ENCODE results near the gene CCBE1.
"Not testable (repeated sequence)": the region's sequence is repeated elsewhere in the genome, so short reads cannot be mapped to it uniquely, and the experiment has no call there.

The CCBE1 gene

DNA sequence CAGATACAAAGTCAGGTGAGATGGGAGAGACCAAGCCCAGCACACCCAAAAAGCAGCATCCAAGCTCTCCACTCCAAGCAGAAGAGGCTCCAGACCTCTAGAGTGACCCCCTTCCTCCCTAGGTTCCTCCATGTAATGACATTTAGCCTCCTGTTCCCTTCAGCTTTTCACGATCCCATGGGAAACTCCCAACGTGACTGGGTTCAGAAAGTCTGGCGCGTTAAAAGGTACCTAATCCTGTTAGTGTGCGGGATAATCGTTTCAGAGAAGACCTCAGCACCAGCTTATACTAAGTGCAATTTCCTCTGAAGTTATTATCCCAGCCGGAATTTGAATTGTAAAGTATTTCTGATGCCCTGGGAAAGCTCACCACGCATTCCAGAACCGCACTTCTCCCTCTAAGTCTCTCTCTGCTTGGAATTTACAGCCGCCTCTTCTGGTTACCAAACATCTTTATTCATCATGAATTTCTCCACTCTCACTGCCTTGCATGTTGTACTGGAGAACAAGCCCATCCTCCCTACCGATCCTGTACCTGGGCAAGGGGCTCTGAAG is 46.9 kb downstream of the CCBE1 start:
- TF ChIP-seq SPI1 (IDR thresholded peaks at IDR 0.05; ENCODE audit: borderline replicate concordance, low read depth) (no peak), REST (IDR thresholded peaks at IDR 0.05; ENCODE audit: insufficient replicate concordance, low read depth) (no peak), GABPA (IDR thresholded peaks at IDR 0.05; ENCODE audit: low read depth) (no peak), POLR2AphosphoS5 (IDR thresholded peaks at IDR 0.05; ENCODE audit: low read depth) (no peak)
- TF ChIP-seq, protein P1, sequence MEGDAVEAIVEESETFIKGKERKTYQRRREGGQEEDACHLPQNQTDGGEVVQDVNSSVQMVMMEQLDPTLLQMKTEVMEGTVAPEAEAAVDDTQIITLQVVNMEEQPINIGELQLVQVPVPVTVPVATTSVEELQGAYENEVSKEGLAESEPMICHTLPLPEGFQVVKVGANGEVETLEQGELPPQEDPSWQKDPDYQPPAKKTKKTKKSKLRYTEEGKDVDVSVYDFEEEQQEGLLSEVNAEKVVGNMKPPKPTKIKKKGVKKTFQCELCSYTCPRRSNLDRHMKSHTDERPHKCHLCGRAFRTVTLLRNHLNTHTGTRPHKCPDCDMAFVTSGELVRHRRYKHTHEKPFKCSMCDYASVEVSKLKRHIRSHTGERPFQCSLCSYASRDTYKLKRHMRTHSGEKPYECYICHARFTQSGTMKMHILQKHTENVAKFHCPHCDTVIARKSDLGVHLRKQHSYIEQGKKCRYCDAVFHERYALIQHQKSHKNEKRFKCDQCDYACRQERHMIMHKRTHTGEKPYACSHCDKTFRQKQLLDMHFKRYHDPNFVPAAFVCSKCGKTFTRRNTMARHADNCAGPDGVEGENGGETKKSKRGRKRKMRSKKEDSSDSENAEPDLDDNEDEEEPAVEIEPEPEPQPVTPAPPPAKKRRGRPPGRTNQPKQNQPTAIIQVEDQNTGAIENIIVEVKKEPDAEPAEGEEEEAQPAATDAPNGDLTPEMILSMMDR (IDR thresholded peaks at IDR 0.05; ENCODE audit: insufficient read depth, low read length), result no peak
- no peak for DNase-seq (ENCODE audit: low read depth in 1 of 2, low spot score in 1 of 2)
- no peak overlapping the region for H3K4me3 ChIP-seq (replicated peaks; ENCODE audit: insufficient read depth, low read length)

DNA sequence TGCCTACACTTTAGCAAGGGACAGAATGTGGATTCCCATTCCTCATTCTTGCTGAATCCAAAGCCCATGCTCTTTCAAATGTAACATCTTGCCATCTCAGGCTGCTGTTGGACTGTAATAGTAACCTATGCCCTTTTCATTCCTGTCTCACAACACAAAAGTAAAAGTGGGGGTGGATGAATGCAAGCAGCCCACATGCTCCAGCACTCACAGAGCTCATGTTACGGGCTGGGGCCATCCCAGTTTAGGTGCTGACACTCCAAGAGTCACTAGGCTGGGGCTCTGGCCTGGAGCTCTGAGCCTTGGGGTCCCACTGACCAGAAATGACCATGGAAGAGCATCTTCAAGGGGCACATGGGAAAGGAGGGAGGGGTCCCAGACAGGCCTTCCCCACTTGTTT is 47.6 kb downstream of the CCBE1 start:
- DNase-seq (ENCODE audit: low read depth in 1 of 2, low spot score in 1 of 2), result no peak
- H3K27ac ChIP-seq (replicated peaks), result no peak overlapping the region
- TF ChIP-seq, protein P1 (IDR thresholded peaks at IDR 0.05; ENCODE audit: insufficient read depth, low read length), result no peak
- TF ChIP-seq SPI1 (IDR thresholded peaks at IDR 0.05; ENCODE audit: borderline replicate concordance, low read depth), result no peak
- no peak for TF ChIP-seq REST (IDR thresholded peaks at IDR 0.05; ENCODE audit: insufficient replicate concordance, low read depth)
- no peak for TF ChIP-seq POLR2AphosphoS5 (IDR thresholded peaks at IDR 0.05; ENCODE audit: low read depth)
- TF ChIP-seq GABPA (IDR thresholded peaks at IDR 0.05; ENCODE audit: low read depth), result no peak
- H3K4me3 ChIP-seq (replicated peaks; ENCODE audit: insufficient read depth, low read length), result no peak overlapping the region
- H3K27me3 ChIP-seq (ENCODE audit: insufficient read depth, poor library complexity, severe bottlenecking), result peaks cover 4% of the 10 kb centered on the region

More for the DNA sequence above, 46.9 kb downstream of the CCBE1 start:
- Histone ChIP-seq H3K27me3 (ENCODE audit: insufficient read depth, poor library complexity, severe bottlenecking) (peaks cover 4% of the 10 kb centered on the region), H3K27ac (replicated peaks) (no peak overlapping the region)

DNA sequence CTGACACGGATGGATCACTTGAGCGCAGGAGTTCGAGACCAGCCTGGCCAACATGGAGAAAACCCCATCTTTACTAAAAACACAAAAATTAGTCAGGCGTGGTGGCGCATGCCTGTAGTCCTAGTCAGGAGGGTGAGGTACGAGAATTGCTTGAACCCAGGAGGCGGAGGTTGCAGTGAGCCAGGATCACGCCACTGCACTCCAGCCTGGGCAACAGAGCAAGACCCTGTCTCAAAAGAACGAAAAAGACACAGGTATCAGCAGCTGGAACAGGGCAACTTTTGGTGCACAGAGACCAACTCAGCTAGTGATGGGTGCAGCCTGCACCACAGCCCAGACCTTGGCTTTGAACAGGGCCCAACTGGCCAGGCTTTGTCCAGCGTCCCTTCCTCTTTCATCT is 48.8 kb downstream of the CCBE1 start:
- not testable (repeated sequence) for H3K4me3 ChIP-seq (replicated peaks; ENCODE audit: insufficient read depth, low read length); H3K27ac ChIP-seq (replicated peaks); H3K27me3 ChIP-seq (ENCODE audit: insufficient read depth, poor library complexity, severe bottlenecking); DNase-seq (ENCODE audit: low read depth in 1 of 2, low spot score in 1 of 2)

DNA sequence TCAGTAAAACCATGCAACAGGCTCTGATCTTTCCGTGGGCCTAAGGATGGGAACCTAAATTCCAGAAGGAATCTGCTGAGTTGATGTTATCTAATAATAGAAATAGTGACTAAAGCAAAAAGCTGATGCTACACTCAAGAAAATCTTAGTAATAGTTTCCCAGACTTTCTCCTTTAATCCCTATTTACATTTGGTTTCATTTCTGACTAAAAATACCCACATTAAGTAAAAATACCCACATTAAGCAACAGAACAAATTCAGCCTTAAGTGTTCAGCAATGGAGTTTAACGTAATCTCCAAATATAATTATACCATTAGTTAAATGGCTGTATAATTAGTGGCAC is 50.3 kb downstream of the CCBE1 start:
- H3K27me3 ChIP-seq (ENCODE audit: insufficient read depth, poor library complexity, severe bottlenecking), result peaks cover 4% of the 10 kb centered on the region
- DNase-seq (ENCODE audit: low read depth in 1 of 2, low spot score in 1 of 2), result no peak
- no peak overlapping the region for H3K27ac ChIP-seq (replicated peaks)
- TF ChIP-seq POLR2AphosphoS5 (IDR thresholded peaks at IDR 0.05; ENCODE audit: low read depth) (no peak), GABPA (IDR thresholded peaks at IDR 0.05; ENCODE audit: low read depth) (no peak), SPI1 (IDR thresholded peaks at IDR 0.05; ENCODE audit: borderline replicate concordance, low read depth) (no peak), REST (IDR thresholded peaks at IDR 0.05; ENCODE audit: insufficient replicate concordance, low read depth) (no peak)
- TF ChIP-seq, protein P1 (IDR thresholded peaks at IDR 0.05; ENCODE audit: insufficient read depth, low read length), result no peak
- no peak overlapping the region for H3K4me3 ChIP-seq (replicated peaks; ENCODE audit: insufficient read depth, low read length)

Measured in HL-60 (cell line).